GM21723 (cell line): ENCODE results near the gene FAM222A.
"Not testable (repeated sequence)": the region's sequence is repeated elsewhere in the genome, so short reads cannot be mapped to it uniquely, and the experiment has no call there.

ENCODE experiments used
- ATAC-seq: cut with Tn5 transposase; IDR thresholded peaks from one replicate; pipeline ENCODE4 v1.9.1; 2021; ENCODE audit warnings: mild to moderate bottlenecking, moderate library complexity; ENCODE audit not compliant: unreplicated experiment

FAM222A gene

GRCh38 chr12:109693653-109694600 is 19.7 kb upstream of the FAM222A start:
- no peak for ATAC-seq

GRCh38 chr12:109694629-109695028 is 19.0 kb upstream of the FAM222A start:
- ATAC-seq, result not testable (repeated sequence)

GRCh38 chr12:109695416-109695815 is 18.2 kb upstream of the FAM222A start:
- ATAC-seq, result no peak

- ATAC-seq, result no peak
Measured at GRCh38 chr12:109695961-109696461, 17.6 kb upstream of the FAM222A start.

GRCh38 chr12:109696485-109697269 is 16.9 kb upstream of the FAM222A start:
- no peak for ATAC-seq

- no peak for ATAC-seq
Measured at GRCh38 chr12:109697270-109697553, 16.4 kb upstream of the FAM222A start.

GRCh38 chr12:109697877-109698468 is 15.7 kb upstream of the FAM222A start:
- no peak for ATAC-seq

GRCh38 chr12:109698820-109699219 is 14.8 kb upstream of the FAM222A start:
- ATAC-seq, result no peak

- ATAC-seq, result no peak
Measured at GRCh38 chr12:109701064-109701463, 12.6 kb upstream of the FAM222A start.

- ATAC-seq, result no peak
Measured at GRCh38 chr12:109702111-109702841, 11.3 kb upstream of the FAM222A start.

GRCh38 chr12:109703684-109704083 is 9.9 kb upstream of the FAM222A start:
- no peak for ATAC-seq

- ATAC-seq, result no peak
Measured at GRCh38 chr12:109704371-109705098, 9.1 kb upstream of the FAM222A start.

- no peak for ATAC-seq
Measured at GRCh38 chr12:109705291-109705690, 8.3 kb upstream of the FAM222A start.

- no peak for ATAC-seq
Measured at GRCh38 chr12:109706398-109706746, 7.3 kb upstream of the FAM222A start.

- ATAC-seq, result no peak
Measured at GRCh38 chr12:109706747-109707469, 6.7 kb upstream of the FAM222A start.

- no peak for ATAC-seq
Measured at GRCh38 chr12:109707470-109707821, 6.2 kb upstream of the FAM222A start.

- ATAC-seq, result no peak
Measured at GRCh38 chr12:109708939-109709338, 4.7 kb upstream of the FAM222A start.

- no peak for ATAC-seq
Measured at GRCh38 chr12:109709401-109709991, 4.1 kb upstream of the FAM222A start.

GRCh38 chr12:109710205-109710746 is 3.3 kb upstream of the FAM222A start:
- ATAC-seq, result no peak
